HTR-8/SVneo (cell line): ENCODE data around the gene RAD21L1.

Experiments
- DNase-seq: peaks from one replicate; pipeline ENCODE4 v3.0.0; 2011; ENCODE audit warnings: low spot score, mixed read lengths; ENCODE audit not compliant: insufficient read length
- FAIRE-seq: peaks from 2 replicates; lab custom pipeline; 2011; peaks lifted over from hg19 to GRCh38; lab: Jason Lieb, UNC

RAD21L1 gene

GRCh38 chr20:1225783-1226654, at the start of gene RAD21L1:
RAD21L1 (plus strand) TSS chr20:1226044; CDS start chr20:1228454, 2,410 bp downstream.
- FAIRE-seq (peak; percentile 95), DNase-seq (peak; percentile 77)

GRCh38 chr20:1177680-1178079, 48.2 kb upstream of the RAD21L1 start:
- no peak for FAIRE-seq
- no peak for DNase-seq

GRCh38 chr20:1178103-1178502, 47.7 kb upstream of the RAD21L1 start:
- no peak for DNase-seq
- no peak for FAIRE-seq

GRCh38 chr20:1178623-1179022, 47.2 kb upstream of the RAD21L1 start:
- DNase-seq, result no peak
- FAIRE-seq, result no peak

GRCh38 chr20:1180949-1181348, 44.9 kb upstream of the RAD21L1 start:
- FAIRE-seq (no peak), DNase-seq (no peak)

- FAIRE-seq, result no peak
- no peak for DNase-seq
Measured at GRCh38 chr20:1182106-1182505, 43.7 kb upstream of the RAD21L1 start.

GRCh38 chr20:1183153-1183552, 42.7 kb upstream of the RAD21L1 start:
- FAIRE-seq (no peak), DNase-seq (no peak)

DNA sequence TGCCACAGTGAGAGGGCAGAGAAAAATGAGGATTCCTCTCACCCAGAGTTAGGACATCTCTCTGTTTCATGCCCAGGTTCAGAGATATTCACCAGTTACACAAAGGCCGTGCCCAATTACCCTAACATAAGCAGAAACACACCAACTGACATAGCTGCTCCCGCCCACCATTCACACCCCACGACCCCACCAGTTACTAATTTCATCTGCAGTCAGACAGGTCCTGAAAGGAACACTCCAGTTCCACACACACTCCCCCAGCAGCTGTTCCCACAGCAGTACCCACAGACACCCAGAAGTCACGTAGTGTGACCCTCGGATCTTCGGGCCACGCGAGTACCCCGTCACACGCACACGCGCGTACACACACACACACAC, 41.6 kb upstream of the RAD21L1 start:
- FAIRE-seq (no peak), DNase-seq (no peak)

- DNase-seq (no peak), FAIRE-seq (peak; percentile 71)
Measured at GRCh38 chr20:1184638-1185315, 41.1 kb upstream of the RAD21L1 start, which contains the start of gene TMEM74B. TMEM74B (minus strand) TSS chr20:1184981; CDS start chr20:1183801, 1,180 bp downstream.

- DNase-seq (peak; percentile 34), FAIRE-seq (no peak)
Measured at GRCh38 chr20:1185316-1185741, 40.5 kb upstream of the RAD21L1 start.

GRCh38 chr20:1185790-1186334, 40.0 kb upstream of the RAD21L1 start:
- FAIRE-seq (no peak), DNase-seq (peak; percentile 79)

GRCh38 chr20:1186367-1186991, 39.4 kb upstream of the RAD21L1 start:
- no peak for FAIRE-seq
- no peak for DNase-seq

DNA sequence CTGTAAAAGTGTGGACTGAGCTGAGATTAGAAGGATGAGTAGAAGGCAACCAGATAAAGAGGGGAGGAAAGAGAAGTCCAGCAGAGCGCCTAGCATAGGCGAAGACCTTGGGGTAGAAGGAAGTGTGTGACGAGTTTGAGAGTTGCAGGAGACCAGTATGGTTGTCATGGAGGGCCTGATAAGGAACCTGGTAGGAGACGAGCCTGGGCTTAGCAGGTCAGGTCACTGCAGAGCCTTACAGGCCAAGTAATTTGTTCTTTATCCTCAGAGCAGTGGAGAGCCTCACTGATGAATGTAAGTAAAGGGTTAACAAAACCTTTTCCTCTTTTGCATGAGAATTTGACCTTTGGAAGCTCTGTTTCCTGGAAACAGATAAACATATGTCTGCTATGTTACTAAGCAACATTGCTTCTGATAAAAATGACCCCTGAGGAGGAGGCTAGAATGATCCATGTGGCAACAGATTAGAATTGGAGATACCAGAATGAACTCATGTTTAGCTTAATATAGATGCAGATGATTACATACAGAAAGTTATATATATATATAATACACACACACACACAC, 38.2 kb upstream of the RAD21L1 start:
- DNase-seq, result no peak
- no peak for FAIRE-seq

GRCh38 chr20:1188347-1188746, 37.5 kb upstream of the RAD21L1 start:
- DNase-seq (no peak), FAIRE-seq (peak; percentile 99)

- FAIRE-seq, result no peak
Measured at GRCh38 chr20:1189827-1190226, 36.0 kb upstream of the RAD21L1 start.

GRCh38 chr20:1190847-1191246, 35.0 kb upstream of the RAD21L1 start:
- no peak for FAIRE-seq
- no peak for DNase-seq

More at GRCh38 chr20:1189827-1190226, 36.0 kb upstream of the RAD21L1 start:
- no peak for DNase-seq

DNA sequence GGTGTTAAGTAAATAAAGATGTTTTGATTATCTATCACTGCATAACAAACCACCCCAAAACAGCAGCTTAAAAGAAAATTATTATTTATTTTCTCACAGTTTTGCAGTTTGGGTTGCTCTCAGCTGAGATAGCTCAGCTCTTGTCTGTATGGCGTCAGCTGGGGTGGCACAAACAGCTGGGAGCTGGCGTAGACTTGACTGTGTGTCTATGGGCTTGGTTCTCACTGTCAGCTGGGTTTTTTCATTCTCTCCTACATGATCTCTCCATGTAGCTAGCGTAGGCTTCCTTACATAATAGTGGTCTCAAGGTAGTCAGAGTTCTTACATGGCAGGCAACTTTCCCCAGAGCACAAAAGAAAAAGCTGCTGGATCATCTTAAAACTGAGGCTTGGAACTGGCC, 34.5 kb upstream of the RAD21L1 start:
- no peak for DNase-seq

GRCh38 chr20:1195226-1195625, 30.6 kb upstream of the RAD21L1 start:
- DNase-seq, result no peak
- no peak for FAIRE-seq

More for the DNA sequence above, 34.5 kb upstream of the RAD21L1 start:
- FAIRE-seq, result no peak

DNA sequence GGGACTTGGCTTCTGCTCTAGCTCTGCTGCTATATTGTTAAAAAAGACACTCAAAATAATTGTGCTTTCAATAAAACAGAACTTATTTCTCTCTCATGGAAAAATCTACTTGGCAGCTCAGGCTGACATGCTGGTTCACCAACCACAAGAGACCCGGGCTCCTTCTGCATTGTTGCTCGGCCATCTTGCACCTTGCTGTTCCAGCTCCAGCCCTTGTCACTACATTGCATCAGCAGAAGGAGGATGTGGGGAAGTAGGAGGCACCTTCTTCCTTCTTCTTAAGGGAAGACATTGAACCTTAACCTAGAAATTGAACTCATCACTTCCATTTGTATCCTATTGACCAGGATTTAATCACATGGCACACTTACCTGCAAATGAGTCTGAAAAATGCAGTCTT, 29.2 kb upstream of the RAD21L1 start:
- DNase-seq (no peak), FAIRE-seq (no peak)

DNA sequence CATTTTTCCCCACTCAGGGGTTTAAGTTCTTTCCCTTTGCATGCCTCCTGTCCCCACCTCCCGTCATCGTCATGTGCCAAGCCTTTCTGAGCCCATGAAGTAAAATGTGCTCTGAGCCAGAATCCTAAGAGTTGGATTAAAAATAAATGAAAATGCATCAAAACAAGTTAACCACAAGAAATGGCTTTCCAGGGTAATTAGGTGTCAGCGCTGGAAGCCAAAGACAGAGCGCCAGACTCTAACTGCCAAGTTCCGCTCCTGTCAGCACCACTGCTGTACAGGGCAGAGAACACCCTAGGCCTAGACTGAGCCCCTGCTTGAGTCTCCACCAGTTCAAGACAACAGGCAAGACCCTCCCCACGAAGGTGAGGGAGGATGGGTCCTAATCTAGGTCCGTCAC, 28.0 kb upstream of the RAD21L1 start:
- DNase-seq, result no peak
- no peak for FAIRE-seq
